ENCODE results near the gene AP2A1. TPM values are rescaled to one million over a fixed set of nuclear protein-coding genes. Genes with fewer than 3 reads are reported as not detected.

The AP2A1 gene
- total RNA-seq, 2 donors from 2014 or later = 43.5 to 45.9 TPM

DNA sequence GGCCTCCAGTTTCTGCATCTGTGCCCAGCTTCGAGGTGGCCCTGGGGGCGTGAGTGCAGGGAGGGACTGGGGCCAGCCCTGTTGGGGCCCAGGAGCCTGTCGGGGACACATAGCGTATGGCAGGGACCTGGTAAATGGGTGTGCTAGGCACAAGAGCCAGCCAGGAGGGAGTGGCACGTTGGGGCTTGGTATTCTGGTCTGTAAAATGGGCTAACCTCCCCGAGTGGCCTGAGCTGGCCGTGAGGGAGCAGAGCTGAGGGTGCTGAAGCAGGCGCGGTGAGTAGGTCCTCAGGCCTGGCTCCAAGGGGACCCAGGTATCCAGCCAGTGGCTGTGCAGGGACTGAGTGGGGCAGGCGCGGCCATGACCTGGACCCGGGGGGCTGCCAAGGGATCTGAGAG lies 88.5 kb downstream of the AP2A1 start:
- Histone ChIP-seq H3K27me3 (no peaks in the 10 kb centered on the region), H3K27ac (no peak overlapping the region), H3K4me3 (no peak overlapping the region), H3K4me1 (peaks cover 28% of the 10 kb centered on the region), H3K36me3 (replicated peaks in 1 of 2; ENCODE audit: insufficient read depth in 1 of 2, low read depth in 2 of 2) (peaks cover 9 to 11% of the 10 kb centered on the region in 2 donors), H3K9me3 (no peaks in the 10 kb centered on the region)
- no peak for TF ChIP-seq POLR2A (IDR thresholded peaks at IDR 0.05)
- TF ChIP-seq, protein P1, sequence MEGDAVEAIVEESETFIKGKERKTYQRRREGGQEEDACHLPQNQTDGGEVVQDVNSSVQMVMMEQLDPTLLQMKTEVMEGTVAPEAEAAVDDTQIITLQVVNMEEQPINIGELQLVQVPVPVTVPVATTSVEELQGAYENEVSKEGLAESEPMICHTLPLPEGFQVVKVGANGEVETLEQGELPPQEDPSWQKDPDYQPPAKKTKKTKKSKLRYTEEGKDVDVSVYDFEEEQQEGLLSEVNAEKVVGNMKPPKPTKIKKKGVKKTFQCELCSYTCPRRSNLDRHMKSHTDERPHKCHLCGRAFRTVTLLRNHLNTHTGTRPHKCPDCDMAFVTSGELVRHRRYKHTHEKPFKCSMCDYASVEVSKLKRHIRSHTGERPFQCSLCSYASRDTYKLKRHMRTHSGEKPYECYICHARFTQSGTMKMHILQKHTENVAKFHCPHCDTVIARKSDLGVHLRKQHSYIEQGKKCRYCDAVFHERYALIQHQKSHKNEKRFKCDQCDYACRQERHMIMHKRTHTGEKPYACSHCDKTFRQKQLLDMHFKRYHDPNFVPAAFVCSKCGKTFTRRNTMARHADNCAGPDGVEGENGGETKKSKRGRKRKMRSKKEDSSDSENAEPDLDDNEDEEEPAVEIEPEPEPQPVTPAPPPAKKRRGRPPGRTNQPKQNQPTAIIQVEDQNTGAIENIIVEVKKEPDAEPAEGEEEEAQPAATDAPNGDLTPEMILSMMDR (IDR thresholded peaks at IDR 0.05) = no peak
- WGBS, 2 donors = 83 to 88% methylated on average over 7 to 12 of the region's 12 CpGs
- ATAC-seq = no peak
- intact Hi-C loops (cut with DNase I) = no loop called here
- peak in 1 of 4 donors; percentile 13 for DNase-seq

DNA sequence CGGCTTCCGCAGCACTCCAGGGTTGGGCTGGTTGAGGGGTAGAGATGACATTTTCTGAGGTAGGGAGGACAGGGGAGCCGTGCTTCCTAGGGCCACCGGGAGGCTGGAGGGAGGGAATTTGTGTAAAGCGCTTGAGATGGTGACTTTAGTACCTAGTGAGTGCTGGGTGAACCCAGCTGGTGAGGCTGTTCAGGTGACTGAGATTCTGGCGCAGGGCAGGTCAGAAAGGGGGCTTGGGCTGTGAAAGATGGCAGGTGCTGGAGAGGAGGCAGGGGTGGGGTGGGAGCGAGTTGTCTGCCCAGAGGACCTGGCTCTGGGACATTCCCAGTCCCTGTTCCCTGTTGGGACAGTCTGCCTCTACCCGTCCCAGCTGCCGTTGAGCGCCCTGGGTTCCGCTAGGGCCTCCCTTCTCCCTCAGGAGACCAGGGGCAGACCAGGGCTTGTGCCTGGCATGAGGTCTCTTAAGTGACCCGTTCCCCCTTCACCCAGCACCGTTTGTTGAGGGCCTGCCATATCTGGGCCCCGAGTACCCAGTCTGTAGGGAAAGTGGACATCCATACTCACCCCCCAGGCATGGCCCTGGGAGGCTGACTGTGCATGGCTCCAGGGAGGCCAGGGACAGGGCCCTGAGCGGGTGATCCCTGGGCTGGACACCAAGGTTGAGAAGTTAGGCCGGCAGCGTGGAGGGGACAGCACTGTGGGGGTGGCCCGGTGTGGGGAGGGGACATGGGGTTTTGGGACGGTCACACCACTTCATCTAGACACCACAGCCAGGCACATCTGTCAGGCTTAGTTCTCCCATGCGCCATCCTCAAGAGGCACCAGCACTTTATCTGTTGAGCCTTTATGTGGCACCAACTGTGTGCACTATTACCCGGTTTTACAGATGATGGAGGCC lies 89.1 kb downstream of the AP2A1 start:
- DNase-seq = peak in 1 of 4 donors; percentile 22
- Histone ChIP-seq H3K36me3 (replicated peaks in 1 of 2; ENCODE audit: insufficient read depth in 1 of 2, low read depth in 2 of 2) (peaks cover 9 to 17% of the 10 kb centered on the region in 2 donors), H3K4me1 (peaks cover 28% of the 10 kb centered on the region), H3K27me3 (no peaks in the 10 kb centered on the region), H3K4me3 (no peak overlapping the region), H3K9me3 (no peaks in the 10 kb centered on the region), H3K27ac (peak overlapping the region in 1 of 4 donors; percentile 8)
- ATAC-seq = no peak
- intact Hi-C loops (cut with DNase I) = no loop called here
- 80 to 82% methylated on average over 19 to 21 of the region's 21 CpGs for WGBS, 2 donors
- TF ChIP-seq, protein P1 (IDR thresholded peaks at IDR 0.05) = no peak
- TF ChIP-seq POLR2A (IDR thresholded peaks at IDR 0.05) = no peak

DNA sequence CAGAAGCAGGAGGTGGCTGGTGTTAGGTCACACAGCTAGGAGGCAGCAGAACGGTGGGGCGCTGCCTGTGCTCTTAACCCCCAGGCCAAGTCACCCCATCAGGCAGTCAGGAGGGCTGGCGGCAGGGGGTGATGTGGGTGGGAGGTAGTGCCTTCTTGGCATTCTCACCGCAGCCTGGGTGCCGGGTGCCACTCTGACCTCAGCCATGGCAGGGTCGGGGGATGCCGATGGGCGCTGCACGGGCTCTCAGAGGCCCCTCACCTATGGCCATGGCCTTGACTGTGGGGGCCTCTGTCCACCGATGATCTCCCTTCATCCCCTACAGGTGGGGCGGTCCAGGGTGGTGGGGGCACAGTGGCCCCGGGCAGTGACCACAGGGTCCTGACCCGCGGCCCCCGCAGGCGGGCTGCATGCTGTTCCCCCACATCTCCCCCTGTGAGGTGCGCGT lies 89.8 kb downstream of the AP2A1 start:
- DNase-seq (no peak), ATAC-seq (no peak)
- Histone ChIP-seq H3K36me3 (replicated peaks in 1 of 2; ENCODE audit: insufficient read depth in 1 of 2, low read depth in 2 of 2) (peaks cover 13 to 20% of the 10 kb centered on the region in 2 donors), H3K4me3 (no peak overlapping the region), H3K27me3 (no peaks in the 10 kb centered on the region), H3K27ac (no peak overlapping the region), H3K9me3 (no peaks in the 10 kb centered on the region), H3K4me1 (peaks cover 28% of the 10 kb centered on the region)
- WGBS, 2 donors = 86 to 100% methylated on average over 5 to 15 of the region's 18 CpGs
- TF ChIP-seq, protein P1 (IDR thresholded peaks at IDR 0.05) = no peak
- no peak for TF ChIP-seq POLR2A (IDR thresholded peaks at IDR 0.05)
- intact Hi-C loops (cut with DNase I) = no loop called here

Small RNA genes within 50 kb of the gene (microRNA-seq; reads per million reads assigned to microRNA genes)
- gene MIR4749 (ENCODE audit: borderline number of aligned reads in 2 of 2, borderline replicate concordance in 2 of 2) = 1.8 to 2.8 reads per million in 2 donors
- 0 to 0.47 reads per million in 2 donors for gene MIR6799 (ENCODE audit: borderline number of aligned reads in 2 of 2, borderline replicate concordance in 2 of 2)
- 0 reads per million in 2 donors for gene MIR6800 (ENCODE audit: borderline number of aligned reads in 2 of 2, borderline replicate concordance in 2 of 2)

Small RNA genes within 50 kb of the gene (small RNA-seq; reads per million reads assigned to genes)
- gene MIR4749 = not detected
- gene MIR6799 = not detected
- gene RNU6-841P = not detected

Other genes with a start within 250 kb of the AP2A1 start
- gene RCN3, start 239.0 kb upstream of the AP2A1 start, total RNA-seq = 10 to 100 TPM; 11.9 to 39.9 TPM
- 10 to 100 TPM; 50.6 to 73.2 TPM for gene NOSIP, start 186.4 kb upstream of the AP2A1 start, total RNA-seq
- 1 to 10 TPM; 2.6 to 4.9 TPM for gene PRRG2, start 185.7 kb upstream of the AP2A1 start, total RNA-seq
- 10 to 100 TPM in 1 of 2 donors, 1 to 10 TPM in 1; 8.0 to 23.4 TPM for gene PRR12, start 175.8 kb upstream of the AP2A1 start, total RNA-seq
- gene RRAS, start 126.9 kb upstream of the AP2A1 start, total RNA-seq = 10 to 100 TPM; 10.9 to 17.9 TPM
- gene SCAF1, start 124.8 kb upstream of the AP2A1 start, total RNA-seq = 10 to 100 TPM; 16.1 to 36.6 TPM
- gene IRF3, start 101.1 kb upstream of the AP2A1 start, total RNA-seq = 100 to 1,000 TPM in 1 of 2 donors, 10 to 100 TPM in 1; 46.7 to 134 TPM
- gene BCL2L12, start 101.1 kb upstream of the AP2A1 start, total RNA-seq = 1 to 10 TPM; 3.6 to 5.6 TPM
- 10 to 100 TPM; 45.4 to 71.2 TPM for gene PRMT1, start 89.7 kb upstream of the AP2A1 start, total RNA-seq
- gene ADM5, start 77.4 kb upstream of the AP2A1 start, total RNA-seq = 1 to 10 TPM in 1 of 2 donors, not detected in 1; 1.6 TPM
- gene CPT1C, start 75.9 kb upstream of the AP2A1 start, total RNA-seq = 1 to 10 TPM in 1 of 2 donors, under 1 TPM in 1; 0.66 to 3.4 TPM
- under 1 TPM in 1 of 2 donors, not detected in 1; 0.52 TPM for gene TSKS, start 3.7 kb upstream of the AP2A1 start, total RNA-seq
- gene FUZ, start 46.3 kb downstream of the AP2A1 start, total RNA-seq = 10 to 100 TPM in 1 of 2 donors, 1 to 10 TPM in 1; 8.9 to 24.1 TPM
- gene MED25, start 51.3 kb downstream of the AP2A1 start, total RNA-seq = 10 to 100 TPM; 15.8 to 16.9 TPM
- 10 to 100 TPM; 69.0 to 70.2 TPM for gene PTOV1, start 84.2 kb downstream of the AP2A1 start, total RNA-seq
- gene PNKP, start 100.6 kb downstream of the AP2A1 start, total RNA-seq = 100 to 1,000 TPM in 1 of 2 donors, 10 to 100 TPM in 1; 59.7 to 122 TPM
- gene AKT1S1, start 110.4 kb downstream of the AP2A1 start, total RNA-seq = 10 to 100 TPM in 1 of 2 donors, 1 to 10 TPM in 1; 7.5 to 20.1 TPM
- gene TBC1D17, start 110.7 kb downstream of the AP2A1 start, total RNA-seq = 10 to 100 TPM; 25.9 to 37.6 TPM
- gene IL4I1, start 129.9 kb downstream of the AP2A1 start, total RNA-seq = under 1 TPM in 1 of 2 donors, not detected in 1; 0.52 TPM
- gene ATF5, start 162.2 kb downstream of the AP2A1 start, total RNA-seq = 10 to 100 TPM in 1 of 2 donors, 1 to 10 TPM in 1; 4.7 to 12.2 TPM
- 10 to 100 TPM; 17.9 to 21.8 TPM for gene NUP62, start 162.5 kb downstream of the AP2A1 start, total RNA-seq
- gene SIGLEC11, start 194.2 kb downstream of the AP2A1 start, total RNA-seq = 10 to 100 TPM in 1 of 2 donors, 1 to 10 TPM in 1; 1.3 to 12.5 TPM